Left ventricle myocardium inferior (tissue), 1 donor: ENCODE measurements around the gene HMX3. TPM values are rescaled to one million over a fixed set of nuclear protein-coding genes. Genes with fewer than 3 reads are reported as not detected.
A peak's percentile ranks its signal among the peaks of the same experiment; 100 is the strongest.

Experiments
- DNase-seq: peaks from one replicate; pipeline ENCODE4 v3.0.0-alpha.2; 2020
- H3K27ac ChIP-seq: fragments of 200-600 bp; replicated peaks from 2 replicates; pipeline ENCODE4 v1.8.0; 2021
- H3K27me3 ChIP-seq: fragments of 200-600 bp; 2 replicates; pipeline ENCODE4 v1.8.0; 2021; ENCODE audit warnings: low read depth
- H3K36me3 ChIP-seq: fragments of 200-600 bp; 2 replicates; pipeline ENCODE4 v1.8.0; 2021
- H3K4me1 ChIP-seq: fragments of 200-600 bp; 2 replicates; pipeline ENCODE4 v1.8.0; 2021
- H3K4me3 ChIP-seq: fragments of 200-600 bp; 2 replicates; pipeline ENCODE4 v1.8.0; 2021; ENCODE audit warnings: mild to moderate bottlenecking, moderate library complexity
- H3K9me3 ChIP-seq: fragments of 200-600 bp; replicated peaks from 2 replicates; pipeline ENCODE4 v1.8.0; 2021
- intact Hi-C: fragments of 100-400 bp; cut with micrococcal nuclease; formaldehyde crosslinking; loops from one replicate; pipeline ENCODE4 v1.11.0; 2022
- total RNA-seq: library from RNA; stranded (reverse); fragmentation: NEBNext Ultra II Directional; extraction: Animal tissue kit (Norgen Biotek cat#: 25700); gene quantifications from one replicate; pipeline ENCODE4 v1.2.1, GENCODE V29; 2021
- TF ChIP-seq, protein P1 (sequence below): fragments of 200-600 bp; IDR thresholded peaks from 2 replicates; pipeline ENCODE4 v1.8.0; 2021; ENCODE audit warnings: antibody characterized with exemption, mild to moderate bottlenecking, borderline replicate concordance
- donor health status: DM: no; HTN: yes; CAD: no; lungs with severe emphysema.

HMX3 gene
- total RNA-seq, 1 donor from 2014 or later, result not detected

DNA sequence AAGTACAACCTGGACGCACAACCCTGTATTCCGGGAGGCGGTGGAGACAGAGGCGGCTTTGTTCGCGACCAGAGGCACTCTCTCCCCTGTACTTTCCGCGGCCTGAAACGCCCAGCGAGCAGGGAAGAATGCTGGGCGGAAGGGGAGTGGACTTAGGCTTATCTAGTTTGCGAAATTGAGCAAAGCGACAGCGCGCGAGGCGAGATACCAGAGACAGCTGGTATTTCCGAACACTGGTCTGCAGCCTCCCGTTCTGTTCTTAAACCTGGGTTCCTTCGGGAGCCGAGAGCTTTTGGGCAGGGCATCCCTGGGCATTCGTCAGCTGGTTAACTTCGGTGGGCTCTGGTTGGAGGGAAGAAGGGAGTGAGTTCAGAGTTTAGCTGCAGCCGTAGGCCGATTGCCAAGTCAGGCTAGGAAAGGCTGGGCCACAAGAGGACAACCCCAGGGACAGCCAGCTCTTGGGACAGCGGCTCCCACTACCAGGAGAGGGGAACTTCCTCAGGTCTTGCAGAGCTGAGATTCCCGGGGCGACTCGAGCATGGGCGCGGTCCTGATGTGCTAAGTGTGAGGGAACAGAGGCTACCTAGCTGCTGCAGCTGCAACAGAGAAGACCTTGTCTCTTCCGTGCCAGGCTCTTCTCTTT, 3.9 kb downstream of the HMX3 start:
- H3K36me3 ChIP-seq, result no peaks in the 10 kb centered on the region
- peak overlapping the region; percentile 9 for H3K4me3 ChIP-seq
- H3K9me3 ChIP-seq, result no peaks in the 10 kb centered on the region
- no peak overlapping the region for H3K27ac ChIP-seq
- TF ChIP-seq, protein P1, sequence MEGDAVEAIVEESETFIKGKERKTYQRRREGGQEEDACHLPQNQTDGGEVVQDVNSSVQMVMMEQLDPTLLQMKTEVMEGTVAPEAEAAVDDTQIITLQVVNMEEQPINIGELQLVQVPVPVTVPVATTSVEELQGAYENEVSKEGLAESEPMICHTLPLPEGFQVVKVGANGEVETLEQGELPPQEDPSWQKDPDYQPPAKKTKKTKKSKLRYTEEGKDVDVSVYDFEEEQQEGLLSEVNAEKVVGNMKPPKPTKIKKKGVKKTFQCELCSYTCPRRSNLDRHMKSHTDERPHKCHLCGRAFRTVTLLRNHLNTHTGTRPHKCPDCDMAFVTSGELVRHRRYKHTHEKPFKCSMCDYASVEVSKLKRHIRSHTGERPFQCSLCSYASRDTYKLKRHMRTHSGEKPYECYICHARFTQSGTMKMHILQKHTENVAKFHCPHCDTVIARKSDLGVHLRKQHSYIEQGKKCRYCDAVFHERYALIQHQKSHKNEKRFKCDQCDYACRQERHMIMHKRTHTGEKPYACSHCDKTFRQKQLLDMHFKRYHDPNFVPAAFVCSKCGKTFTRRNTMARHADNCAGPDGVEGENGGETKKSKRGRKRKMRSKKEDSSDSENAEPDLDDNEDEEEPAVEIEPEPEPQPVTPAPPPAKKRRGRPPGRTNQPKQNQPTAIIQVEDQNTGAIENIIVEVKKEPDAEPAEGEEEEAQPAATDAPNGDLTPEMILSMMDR, result no peak
- DNase-seq, result no peak
- H3K4me1 ChIP-seq, result peaks cover 56% of the 10 kb centered on the region
- H3K27me3 ChIP-seq, result peaks cover 100% of the 10 kb centered on the region
- intact Hi-C loops, result no loop called here

DNA sequence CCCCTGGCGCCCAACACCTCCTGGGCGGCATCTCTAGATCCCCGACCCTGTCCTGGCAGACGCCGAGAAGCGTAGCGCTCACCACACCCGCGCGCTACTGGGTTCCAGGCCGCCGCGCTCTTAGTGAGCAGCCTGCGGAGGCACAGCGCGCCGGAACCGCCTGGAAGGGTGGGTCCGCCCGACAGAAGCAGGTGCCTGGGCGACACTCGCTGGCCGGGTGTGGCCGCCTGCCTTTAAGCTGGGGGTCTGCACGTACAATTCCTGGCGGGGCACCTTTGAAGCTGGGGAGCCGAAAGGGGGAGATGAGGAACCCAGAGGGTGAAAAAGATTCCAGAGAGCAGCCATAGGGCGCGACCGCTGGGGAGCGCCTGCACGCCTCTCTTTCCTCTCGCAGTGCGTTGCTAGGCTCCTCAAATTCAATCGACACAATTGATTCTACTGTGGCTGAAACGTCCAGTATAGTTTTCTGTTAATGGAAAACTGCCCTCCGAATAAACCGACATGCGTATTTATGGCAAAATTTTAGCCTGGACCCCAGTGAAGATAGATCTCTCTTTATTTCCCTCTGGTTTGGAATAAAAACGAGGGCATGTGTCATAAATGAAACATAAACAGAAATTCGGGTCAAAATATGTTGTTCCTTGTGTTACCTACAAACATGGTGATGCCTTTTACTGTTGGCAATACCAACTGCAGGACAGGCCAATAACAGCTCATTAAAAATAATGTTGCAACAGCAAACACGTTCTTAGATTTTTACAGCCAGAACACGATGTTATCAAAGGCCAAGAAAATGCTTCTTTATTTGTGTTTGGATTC, 4.6 kb downstream of the HMX3 start:
- no peak for DNase-seq
- Histone ChIP-seq H3K4me1 (peaks cover 49% of the 10 kb centered on the region), H3K27ac (no peak overlapping the region), H3K4me3 (peak overlapping the region; percentile 9), H3K36me3 (no peaks in the 10 kb centered on the region), H3K9me3 (no peaks in the 10 kb centered on the region), H3K27me3 (peaks cover 100% of the 10 kb centered on the region)
- TF ChIP-seq, protein P1, result no peak
- intact Hi-C loops, result no loop called here

DNA sequence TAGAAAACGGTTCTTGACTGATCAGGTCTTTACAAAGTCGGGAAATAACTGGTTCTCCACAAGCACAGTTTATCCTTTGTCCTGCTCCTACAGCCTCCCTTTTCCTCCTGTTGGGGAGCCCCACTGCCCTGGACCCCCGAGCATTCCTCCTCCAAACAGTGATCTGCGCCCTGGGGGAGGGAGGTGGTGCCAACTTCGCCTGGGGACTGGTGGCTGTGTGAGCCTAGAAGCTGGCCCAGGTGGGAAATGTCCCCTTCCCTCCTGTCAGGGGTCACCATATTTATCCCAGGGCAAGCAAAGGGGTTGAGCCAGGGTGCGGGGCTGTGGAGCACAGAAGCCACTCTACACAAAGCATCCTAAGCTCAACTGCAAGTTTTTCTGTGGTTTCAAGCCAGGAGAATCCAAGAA, 5.2 kb downstream of the HMX3 start:
- H3K27me3 ChIP-seq, result peaks cover 100% of the 10 kb centered on the region
- no peak overlapping the region for H3K27ac ChIP-seq
- no peaks in the 10 kb centered on the region for H3K9me3 ChIP-seq
- no peak overlapping the region for H3K4me3 ChIP-seq
- DNase-seq, result no peak
- no peaks in the 10 kb centered on the region for H3K36me3 ChIP-seq
- intact Hi-C loops, result no loop called here
- H3K4me1 ChIP-seq, result peaks cover 49% of the 10 kb centered on the region
- TF ChIP-seq, protein P1, result no peak

DNA sequence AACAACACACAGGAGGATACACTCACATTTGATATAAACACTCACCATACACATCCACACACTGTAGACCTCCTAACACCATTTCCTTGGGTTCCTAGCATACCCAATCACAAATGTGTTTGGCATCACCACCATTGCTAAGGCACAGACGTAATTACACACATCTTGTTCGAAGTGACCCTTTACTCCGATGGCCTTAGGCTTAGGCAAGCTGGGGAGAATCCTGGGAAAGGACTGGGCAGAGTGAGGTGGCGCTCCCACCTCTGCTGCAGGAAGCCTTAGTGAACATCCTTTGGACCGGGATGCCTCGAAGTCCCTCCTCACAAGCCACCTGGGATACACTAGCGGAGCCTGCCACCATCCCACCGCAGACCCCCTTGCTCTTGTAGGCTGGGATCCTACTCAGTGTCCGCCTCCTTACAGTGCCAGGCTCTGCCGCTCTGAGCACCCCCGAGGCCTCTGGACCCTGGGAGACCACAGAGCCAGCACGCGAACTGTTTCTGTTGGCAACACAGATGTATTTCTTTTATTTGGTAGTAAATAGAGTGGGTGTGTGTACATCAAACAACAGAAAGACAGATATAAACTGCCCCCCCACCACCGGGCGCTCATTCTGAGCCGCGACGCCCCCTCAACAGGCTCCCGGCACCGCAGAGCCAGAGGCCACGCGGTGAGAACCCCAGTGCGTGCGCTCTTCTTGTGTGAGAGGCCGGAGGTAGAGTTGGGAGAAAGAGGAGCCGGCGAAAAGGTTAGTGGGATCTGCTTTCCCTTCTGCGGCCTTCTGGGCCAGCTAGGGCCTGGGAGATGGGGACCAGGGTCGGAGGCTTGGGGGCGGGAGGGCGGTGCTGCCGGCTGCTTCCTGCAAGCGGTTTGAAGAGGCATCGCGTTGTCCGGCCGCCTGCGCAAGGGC, 6.3 kb downstream of the HMX3 start:
- peaks cover 100% of the 10 kb centered on the region for H3K27me3 ChIP-seq
- H3K4me3 ChIP-seq, result peak overlapping the region; percentile 9
- intact Hi-C loops, result no loop called here
- TF ChIP-seq, protein P1, result no peak
- H3K36me3 ChIP-seq, result no peaks in the 10 kb centered on the region
- no peaks in the 10 kb centered on the region for H3K9me3 ChIP-seq
- no peak for DNase-seq
- H3K27ac ChIP-seq, result no peak overlapping the region
- H3K4me1 ChIP-seq, result peaks cover 46% of the 10 kb centered on the region

DNA sequence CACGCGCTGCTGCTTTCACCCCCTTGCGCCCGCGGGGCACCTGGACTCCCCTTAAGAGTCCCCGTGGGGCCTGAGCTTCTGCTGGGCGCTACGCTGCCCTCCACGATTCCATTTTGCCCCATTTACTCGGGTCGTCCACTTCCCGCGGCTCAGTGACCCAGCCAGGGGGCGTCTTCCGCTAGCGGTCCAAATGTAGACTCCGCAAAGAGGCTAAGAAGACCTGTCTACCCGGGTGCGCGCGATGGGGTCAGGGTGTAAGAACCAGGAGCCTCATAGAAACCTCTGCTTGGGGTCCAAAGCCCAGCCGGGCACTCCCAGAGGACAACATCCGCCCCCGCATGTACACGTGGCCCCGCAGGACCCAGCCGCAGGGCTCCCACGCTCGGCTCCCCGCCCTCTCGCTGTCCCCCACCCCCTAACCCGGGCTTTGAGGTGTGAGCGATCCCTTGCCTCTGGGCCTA, 7.0 kb downstream of the HMX3 start:
- H3K36me3 ChIP-seq, result no peaks in the 10 kb centered on the region
- DNase-seq, result no peak
- H3K27ac ChIP-seq, result no peak overlapping the region
- intact Hi-C loops, result no loop called here
- H3K9me3 ChIP-seq, result no peaks in the 10 kb centered on the region
- H3K27me3 ChIP-seq, result peaks cover 100% of the 10 kb centered on the region
- TF ChIP-seq, protein P1, result no peak
- peaks cover 42% of the 10 kb centered on the region for H3K4me1 ChIP-seq
- H3K4me3 ChIP-seq, result peak overlapping the region; percentile 9
